ENCODE results near the gene SAE1.
A peak's percentile ranks its signal among the peaks of the same experiment; 100 is the strongest.

Gene SAE1

DNA sequence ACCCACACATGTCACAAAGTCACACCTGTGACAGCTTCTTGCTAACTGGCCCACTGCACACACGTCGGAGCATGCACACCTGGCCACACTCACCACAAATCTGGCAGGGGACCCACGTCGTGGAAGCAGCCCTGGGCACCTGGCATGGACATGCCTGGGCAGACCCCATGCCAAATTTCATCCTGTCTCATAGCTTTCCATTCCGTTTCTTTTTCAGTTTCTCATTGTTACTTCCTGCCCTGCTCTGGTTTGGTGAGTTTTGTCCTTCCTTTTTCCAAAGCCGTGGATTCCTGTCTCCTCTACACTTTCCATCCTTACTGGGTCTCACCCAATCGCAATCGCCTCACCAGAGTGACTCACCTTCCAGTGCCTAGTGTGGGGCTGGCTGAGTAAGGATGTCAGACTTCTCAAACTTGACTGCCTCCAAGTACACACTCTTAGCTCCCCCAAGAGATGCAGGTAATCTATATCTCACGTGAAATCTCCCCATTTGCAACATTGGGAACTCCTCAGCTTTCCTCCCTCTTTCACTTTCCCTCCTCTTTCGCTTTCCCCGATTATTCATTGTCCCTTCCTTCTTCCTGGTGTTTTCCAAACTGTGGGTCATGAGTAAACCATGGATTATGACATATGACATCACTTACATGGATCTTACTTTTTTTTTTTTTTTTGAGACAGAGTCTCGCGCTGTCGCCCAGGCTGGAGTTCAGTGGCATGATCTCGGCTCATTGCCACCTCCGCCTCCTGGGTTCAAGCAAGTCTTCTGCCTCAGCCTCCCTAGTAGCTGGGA is 102.0 kb downstream of the SAE1 start:
- DNase-seq (ENCODE audit: low read depth, low spot score), result peak; percentile 51
- TF ChIP-seq, protein P1, sequence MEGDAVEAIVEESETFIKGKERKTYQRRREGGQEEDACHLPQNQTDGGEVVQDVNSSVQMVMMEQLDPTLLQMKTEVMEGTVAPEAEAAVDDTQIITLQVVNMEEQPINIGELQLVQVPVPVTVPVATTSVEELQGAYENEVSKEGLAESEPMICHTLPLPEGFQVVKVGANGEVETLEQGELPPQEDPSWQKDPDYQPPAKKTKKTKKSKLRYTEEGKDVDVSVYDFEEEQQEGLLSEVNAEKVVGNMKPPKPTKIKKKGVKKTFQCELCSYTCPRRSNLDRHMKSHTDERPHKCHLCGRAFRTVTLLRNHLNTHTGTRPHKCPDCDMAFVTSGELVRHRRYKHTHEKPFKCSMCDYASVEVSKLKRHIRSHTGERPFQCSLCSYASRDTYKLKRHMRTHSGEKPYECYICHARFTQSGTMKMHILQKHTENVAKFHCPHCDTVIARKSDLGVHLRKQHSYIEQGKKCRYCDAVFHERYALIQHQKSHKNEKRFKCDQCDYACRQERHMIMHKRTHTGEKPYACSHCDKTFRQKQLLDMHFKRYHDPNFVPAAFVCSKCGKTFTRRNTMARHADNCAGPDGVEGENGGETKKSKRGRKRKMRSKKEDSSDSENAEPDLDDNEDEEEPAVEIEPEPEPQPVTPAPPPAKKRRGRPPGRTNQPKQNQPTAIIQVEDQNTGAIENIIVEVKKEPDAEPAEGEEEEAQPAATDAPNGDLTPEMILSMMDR (IDR thresholded peaks at IDR 0.05; ENCODE audit: low read depth, low read length), result no peak
- in situ Hi-C loops (cut with HindIII; ENCODE audit: low sequenced_read_pairs), result no loop called here
- H3K4me3 ChIP-seq (ENCODE audit: low read depth, low read length), result peak overlapping the region; percentile 16

DNA sequence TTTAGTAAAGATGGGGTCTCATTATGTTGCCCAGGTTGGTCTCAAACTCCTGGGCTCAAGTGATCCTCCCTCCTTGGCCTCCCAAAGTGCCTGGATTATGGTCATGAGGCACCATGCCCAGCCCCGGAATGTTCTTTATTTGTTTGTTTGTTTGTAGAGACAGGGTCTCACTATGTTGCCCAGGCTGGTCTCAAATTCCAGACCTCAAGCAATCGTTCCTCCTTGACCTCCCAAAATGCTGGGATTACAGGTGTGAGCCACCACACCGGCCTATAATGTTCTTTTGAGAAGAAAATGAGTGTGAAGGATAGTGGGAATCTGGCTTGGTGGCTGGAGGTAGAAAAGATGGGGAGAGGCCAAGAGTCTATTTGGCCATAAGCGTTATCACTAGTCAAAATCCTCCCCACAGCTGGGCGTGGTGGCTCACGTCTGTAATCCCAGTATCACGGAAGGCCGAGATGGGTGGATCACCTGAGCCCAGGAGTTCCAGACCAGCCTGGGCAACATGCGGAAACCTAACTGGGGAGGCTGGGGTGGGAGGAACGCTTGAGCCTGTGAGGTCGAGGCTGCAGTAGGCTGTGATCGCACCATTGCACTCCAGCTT is 105.5 kb downstream of the SAE1 start:
- in situ Hi-C loops (cut with HindIII; ENCODE audit: low sequenced_read_pairs), result no loop called here
- DNase-seq (ENCODE audit: low read depth, low spot score), result no peak
- H3K4me3 ChIP-seq (ENCODE audit: low read depth, low read length), result no peak overlapping the region
- TF ChIP-seq, protein P1 (IDR thresholded peaks at IDR 0.05; ENCODE audit: low read depth, low read length), result no peak

DNA sequence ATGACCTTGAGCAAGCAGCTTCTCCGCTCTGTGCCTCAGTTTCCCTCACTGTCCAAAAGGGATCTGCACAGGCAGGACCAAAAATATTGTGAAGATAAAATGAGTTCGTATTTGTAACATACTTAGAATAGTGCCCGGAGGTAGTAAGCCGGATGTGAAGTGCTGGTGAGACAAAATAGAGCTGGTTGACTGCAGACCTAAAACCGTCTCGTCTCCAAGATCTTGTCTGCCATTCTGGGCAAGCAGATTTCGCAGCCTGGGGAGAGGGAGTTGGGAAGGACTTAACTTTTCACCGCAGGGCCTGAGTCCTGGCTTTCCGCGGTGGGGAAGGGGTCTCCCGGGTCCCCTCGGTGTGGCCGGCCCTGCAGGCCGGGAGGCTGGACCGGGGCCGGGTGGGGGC is 108.5 kb downstream of the SAE1 start:
- no peak for DNase-seq (ENCODE audit: low read depth, low spot score)
- TF ChIP-seq, protein P1 (IDR thresholded peaks at IDR 0.05; ENCODE audit: low read depth, low read length), result no peak
- peak overlapping the region; percentile 28 for H3K4me3 ChIP-seq (ENCODE audit: low read depth, low read length)
- in situ Hi-C loops (cut with HindIII; ENCODE audit: low sequenced_read_pairs), result no loop called here

DNA sequence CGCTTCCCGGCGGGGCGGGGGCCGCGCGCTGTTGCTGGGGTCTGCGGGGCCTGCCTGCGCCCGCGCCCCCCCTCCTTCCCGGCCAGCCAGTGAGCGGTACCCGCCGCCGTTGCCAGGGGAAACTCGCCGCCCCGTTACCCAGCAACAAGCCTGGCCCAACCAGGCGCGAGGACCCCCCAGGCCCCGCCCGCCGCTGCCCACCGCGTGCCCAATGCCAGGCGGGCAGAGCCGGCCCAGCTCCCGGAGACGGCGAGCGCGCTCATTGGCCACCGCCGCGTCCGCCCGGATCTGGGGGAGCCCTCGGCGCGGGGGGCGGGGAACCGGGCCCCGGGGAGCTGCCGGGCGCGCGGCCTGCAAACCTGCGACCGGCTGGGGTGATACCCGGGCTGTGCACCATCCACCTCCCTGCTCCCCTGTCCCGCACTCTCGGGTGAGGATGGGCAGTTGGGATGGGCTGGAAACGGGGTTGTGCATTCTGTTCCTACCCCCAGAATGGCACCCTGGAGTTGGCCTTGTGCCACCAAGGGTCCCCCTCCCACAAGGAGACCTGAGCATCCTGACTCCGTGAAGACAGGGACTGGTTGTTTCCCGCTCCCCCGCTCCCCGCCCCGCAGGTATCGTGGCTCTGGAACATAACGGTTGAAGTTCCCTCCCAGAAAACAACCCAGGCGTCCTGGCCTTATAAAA is 109.1 kb downstream of the SAE1 start:
- in situ Hi-C loops (cut with HindIII; ENCODE audit: low sequenced_read_pairs), result no loop called here
- peak overlapping the region; percentile 28 for H3K4me3 ChIP-seq (ENCODE audit: low read depth, low read length)
- TF ChIP-seq, protein P1 (IDR thresholded peaks at IDR 0.05; ENCODE audit: low read depth, low read length), result no peak
- DNase-seq (ENCODE audit: low read depth, low spot score), result peak; percentile 46

DNA sequence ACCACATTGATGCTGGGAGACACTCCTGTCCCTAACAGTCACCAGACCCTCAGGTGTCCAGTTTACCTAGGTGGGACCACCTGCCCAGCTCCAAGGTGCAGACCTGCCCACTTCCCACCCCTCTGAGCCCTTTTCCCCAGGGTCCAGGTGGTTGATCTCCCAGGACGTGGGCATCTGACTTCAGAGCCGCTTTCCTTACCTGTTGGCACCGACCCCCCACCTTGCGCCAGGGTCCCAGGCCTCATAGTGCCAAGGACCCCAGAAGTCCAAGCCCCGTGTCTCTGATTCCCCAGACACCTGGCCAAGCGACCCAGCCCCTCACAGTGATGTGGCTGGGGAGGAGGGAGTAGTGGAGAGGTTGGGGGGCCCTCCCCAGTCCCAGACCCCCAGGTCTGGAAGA is 109.9 kb downstream of the SAE1 start:
- TF ChIP-seq, protein P1 (IDR thresholded peaks at IDR 0.05; ENCODE audit: low read depth, low read length), result no peak
- no peak overlapping the region for H3K4me3 ChIP-seq (ENCODE audit: low read depth, low read length)
- no peak for DNase-seq (ENCODE audit: low read depth, low spot score)
- in situ Hi-C loops (cut with HindIII; ENCODE audit: low sequenced_read_pairs), result no loop called here

DNA sequence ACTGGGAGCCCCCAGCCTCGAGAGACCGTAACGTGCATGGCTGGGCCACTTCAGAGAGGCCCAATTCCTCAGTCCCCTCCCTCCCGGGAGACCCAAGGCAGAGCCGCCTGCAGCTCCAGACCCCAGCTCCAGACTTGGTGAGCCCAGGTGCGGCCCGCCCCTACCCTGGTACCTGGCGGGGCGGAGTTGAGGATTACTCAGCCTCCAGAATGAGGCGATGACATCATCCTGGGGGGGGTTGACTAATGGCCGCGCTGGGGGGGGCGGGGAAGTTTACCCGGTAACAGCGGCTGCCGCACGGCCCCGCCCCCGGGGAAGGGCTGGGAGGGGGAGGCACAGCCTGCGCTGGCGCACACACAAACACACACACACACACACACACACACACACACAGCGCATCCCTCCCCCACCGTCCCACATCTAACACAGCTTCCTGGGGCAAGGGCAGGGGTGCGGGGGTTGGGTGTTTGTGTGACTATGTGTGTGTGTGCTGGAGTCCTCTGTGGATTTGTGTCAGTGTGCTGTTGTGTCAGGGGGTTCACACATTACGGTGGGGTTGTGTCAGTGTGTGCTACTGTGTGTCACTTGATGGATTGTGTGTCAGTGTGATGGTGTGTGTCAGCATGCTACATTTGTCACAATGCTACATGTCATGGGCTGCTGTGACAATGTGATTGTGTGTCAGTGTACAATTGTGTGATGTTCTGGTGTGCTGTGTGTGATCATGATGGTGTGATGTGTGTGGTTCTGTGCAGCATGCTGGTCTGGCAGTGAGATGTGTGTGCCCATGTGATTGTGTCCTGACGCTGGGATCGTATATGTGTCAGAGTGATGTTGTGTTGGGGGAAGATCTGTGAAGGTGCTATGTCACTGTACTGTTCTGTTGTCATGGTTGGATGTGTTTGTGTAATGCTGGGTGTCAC is 110.6 kb downstream of the SAE1 start:
- peak; percentile 81 for DNase-seq (ENCODE audit: low read depth, low spot score)
- TF ChIP-seq, protein P1 (IDR thresholded peaks at IDR 0.05; ENCODE audit: low read depth, low read length), result no peak
- H3K4me3 ChIP-seq (ENCODE audit: low read depth, low read length), result no peak overlapping the region
- in situ Hi-C loops (cut with HindIII; ENCODE audit: low sequenced_read_pairs), result no loop called here
